Vagina (tissue), 2 donors: Measurements from ENCODE around the gene DNPEP. TPM values are rescaled to one million over a fixed set of nuclear protein-coding genes. Genes with fewer than 3 reads are reported as not detected.

Source experiments
- DNase-seq, 2 donors: peaks; one replicate each; pipeline ENCODE4 v3.0.0-alpha.2; 2017; ENCODE audit errors: extremely low spot score in 2 of 2
- H3K27ac ChIP-seq: fragments of 200-600 bp; sonication (generic); one replicate; pipeline ENCODE4 v1.5.1; 2019
- H3K27me3 ChIP-seq: fragments of 200-600 bp; sonication (generic); one replicate; pipeline ENCODE4 v1.5.1; 2019
- H3K36me3 ChIP-seq, 2 donors: fragments of 200-600 bp; sonication (generic); one replicate each; pipeline ENCODE4 v1.5.1; 2017 to 2019
- H3K4me1 ChIP-seq: fragments of 200-600 bp; sonication (generic); one replicate; pipeline ENCODE4 v1.5.1; 2019
- H3K4me3 ChIP-seq, 2 donors: fragments of 200-600 bp; sonication (generic); 1 replicate in 1 of 2; 2 replicates in 1 of 2; pipeline ENCODE4 v1.5.1; 2016 to 2019
- H3K9me3 ChIP-seq: fragments of 200-600 bp; sonication (generic); one replicate; pipeline ENCODE4 v1.5.1; 2019
- POLR2A ChIP-seq, 2 donors: fragments of 450-650 bp; IDR thresholded peaks; one replicate each; pipeline ENCODE4 v1.6.1; 2017; ENCODE audit warnings: antibody characterized with exemption in 2 of 2, mild to moderate bottlenecking in 2 of 2, moderate library complexity in 2 of 2
- POLR2AphosphoS5 ChIP-seq, 2 donors: sonication (generic); formaldehyde crosslinking; IDR thresholded peaks; one replicate each; pipeline ENCODE4 v1.9.0; 2017; ENCODE audit warnings: antibody characterized with exemption in 2 of 2, mild to moderate bottlenecking in 2 of 2, low read depth in 1 of 2; ENCODE audit not compliant: insufficient read depth in 1 of 2
- intact Hi-C: fragments of 100-400 bp; cut with DNase I; formaldehyde crosslinking; loops from one replicate; pipeline ENCODE4 v1.15.1; 2023
- total RNA-seq: library from RNA; depleted of rRNA; stranded (reverse); fragments of >200 nt; gene quantifications from one replicate; pipeline ENCODE4 v1.2.3, GENCODE V29; 2016
- TF ChIP-seq, protein P1 (sequence below), 3 experiments: fragments of 450-650 bp in 2 of 3; fragments of 200-600 bp in 1 of 3; sonication (generic) in 1 of 3; IDR thresholded peaks; one replicate each; pipeline ENCODE4 v1.5.1; 2017 to 2019; ENCODE audit warnings: antibody characterized with exemption in 3 of 3, mild to moderate bottlenecking in 2 of 3, moderate library complexity in 2 of 3

DNPEP gene
- total RNA-seq, 1 donor from 2014 or later: 62.9 TPM

DNA sequence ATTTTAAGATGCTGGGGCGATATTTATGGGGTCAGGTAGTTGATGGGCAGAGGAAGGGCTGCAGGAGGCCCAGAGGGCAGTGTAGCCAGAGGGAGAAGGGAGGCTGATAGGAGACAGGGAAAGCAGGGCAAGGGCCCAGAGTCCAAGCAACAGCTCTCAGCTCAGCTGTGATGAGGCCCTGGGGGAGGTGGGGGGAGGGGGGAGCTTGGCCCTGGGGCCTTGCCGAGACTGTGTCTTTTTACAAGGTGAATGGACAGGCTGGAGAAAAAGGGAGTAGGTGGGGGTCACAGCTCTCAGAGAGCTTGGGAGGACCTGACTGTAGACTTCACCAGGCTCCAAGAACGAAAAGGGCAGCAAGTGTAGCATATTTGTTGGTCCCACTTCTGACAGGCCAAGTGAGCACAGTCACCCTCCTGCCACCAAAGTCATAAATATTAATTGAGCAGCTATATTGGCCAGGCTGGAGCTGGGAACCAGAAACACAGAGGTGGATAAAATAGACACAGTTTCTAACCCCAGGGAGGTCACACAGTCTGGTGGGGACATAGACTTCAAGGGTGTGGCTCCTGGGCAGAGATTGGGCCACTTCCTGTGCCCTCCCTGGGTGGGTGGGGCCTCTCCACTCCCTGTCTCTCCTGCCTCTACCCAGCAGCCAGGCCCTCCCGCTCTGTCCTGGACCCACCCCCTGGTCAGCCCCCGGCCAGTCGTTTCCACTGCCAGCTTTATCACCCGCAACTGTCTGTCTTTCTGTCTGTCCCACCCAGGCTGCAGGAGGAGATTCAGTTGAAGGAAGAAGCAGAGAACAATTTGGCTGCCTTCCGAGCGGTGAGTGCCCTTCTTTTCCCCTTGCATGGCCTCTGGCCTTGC lies 31.9 kb upstream of the DNPEP start:
- Histone ChIP-seq H3K4me1 (peaks cover 22% of the 10 kb centered on the region), H3K9me3 (no peaks in the 10 kb centered on the region), H3K27ac (peak overlapping the region; percentile 66), H3K27me3 (no peaks in the 10 kb centered on the region), H3K4me3 (peak overlapping the region; percentile 46 to 53), H3K36me3 (no peaks in the 10 kb centered on the region)
- TF ChIP-seq POLR2AphosphoS5 (IDR thresholded peaks at IDR 0.05; ENCODE audit: insufficient read depth in 1 of 2, low read depth in 1 of 2) (no peak), POLR2A (IDR thresholded peaks at IDR 0.05) (no peak)
- TF ChIP-seq, protein P1, sequence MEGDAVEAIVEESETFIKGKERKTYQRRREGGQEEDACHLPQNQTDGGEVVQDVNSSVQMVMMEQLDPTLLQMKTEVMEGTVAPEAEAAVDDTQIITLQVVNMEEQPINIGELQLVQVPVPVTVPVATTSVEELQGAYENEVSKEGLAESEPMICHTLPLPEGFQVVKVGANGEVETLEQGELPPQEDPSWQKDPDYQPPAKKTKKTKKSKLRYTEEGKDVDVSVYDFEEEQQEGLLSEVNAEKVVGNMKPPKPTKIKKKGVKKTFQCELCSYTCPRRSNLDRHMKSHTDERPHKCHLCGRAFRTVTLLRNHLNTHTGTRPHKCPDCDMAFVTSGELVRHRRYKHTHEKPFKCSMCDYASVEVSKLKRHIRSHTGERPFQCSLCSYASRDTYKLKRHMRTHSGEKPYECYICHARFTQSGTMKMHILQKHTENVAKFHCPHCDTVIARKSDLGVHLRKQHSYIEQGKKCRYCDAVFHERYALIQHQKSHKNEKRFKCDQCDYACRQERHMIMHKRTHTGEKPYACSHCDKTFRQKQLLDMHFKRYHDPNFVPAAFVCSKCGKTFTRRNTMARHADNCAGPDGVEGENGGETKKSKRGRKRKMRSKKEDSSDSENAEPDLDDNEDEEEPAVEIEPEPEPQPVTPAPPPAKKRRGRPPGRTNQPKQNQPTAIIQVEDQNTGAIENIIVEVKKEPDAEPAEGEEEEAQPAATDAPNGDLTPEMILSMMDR (IDR thresholded peaks at IDR 0.05): no peak
- intact Hi-C loops: no loop called here
- DNase-seq: no peak

DNA sequence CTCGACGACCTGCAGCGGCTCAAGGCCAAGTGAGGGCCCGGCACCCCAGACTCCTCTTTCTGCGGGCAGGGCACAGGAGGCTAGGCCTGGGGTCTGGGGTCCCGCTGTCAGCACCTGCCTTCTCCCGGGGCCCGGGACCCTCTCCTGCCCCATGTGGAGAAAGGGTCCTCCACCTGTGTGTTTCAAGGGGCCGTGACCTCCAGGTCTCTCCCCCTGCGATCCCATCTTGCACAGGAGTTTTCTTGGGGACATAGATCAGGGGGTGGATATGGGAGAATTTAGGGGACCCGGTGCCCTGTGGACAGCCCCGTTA lies 31.3 kb upstream of the DNPEP start:
- peak overlapping the region; percentile 46 to 53 for H3K4me3 ChIP-seq
- peak in 1 of 2 donors; percentile 57 for TF ChIP-seq POLR2AphosphoS5 (IDR thresholded peaks at IDR 0.05; ENCODE audit: insufficient read depth in 1 of 2, low read depth in 1 of 2)
- TF ChIP-seq, protein P1 (IDR thresholded peaks at IDR 0.05): no peak
- no peak for TF ChIP-seq POLR2A (IDR thresholded peaks at IDR 0.05)
- no peaks in the 10 kb centered on the region for H3K9me3 ChIP-seq
- intact Hi-C loops: no loop called here
- H3K36me3 ChIP-seq: no peaks in the 10 kb centered on the region
- no peaks in the 10 kb centered on the region for H3K27me3 ChIP-seq
- H3K4me1 ChIP-seq: peaks cover 22% of the 10 kb centered on the region
- no peak for DNase-seq
- peak overlapping the region; percentile 66 for H3K27ac ChIP-seq

DNA sequence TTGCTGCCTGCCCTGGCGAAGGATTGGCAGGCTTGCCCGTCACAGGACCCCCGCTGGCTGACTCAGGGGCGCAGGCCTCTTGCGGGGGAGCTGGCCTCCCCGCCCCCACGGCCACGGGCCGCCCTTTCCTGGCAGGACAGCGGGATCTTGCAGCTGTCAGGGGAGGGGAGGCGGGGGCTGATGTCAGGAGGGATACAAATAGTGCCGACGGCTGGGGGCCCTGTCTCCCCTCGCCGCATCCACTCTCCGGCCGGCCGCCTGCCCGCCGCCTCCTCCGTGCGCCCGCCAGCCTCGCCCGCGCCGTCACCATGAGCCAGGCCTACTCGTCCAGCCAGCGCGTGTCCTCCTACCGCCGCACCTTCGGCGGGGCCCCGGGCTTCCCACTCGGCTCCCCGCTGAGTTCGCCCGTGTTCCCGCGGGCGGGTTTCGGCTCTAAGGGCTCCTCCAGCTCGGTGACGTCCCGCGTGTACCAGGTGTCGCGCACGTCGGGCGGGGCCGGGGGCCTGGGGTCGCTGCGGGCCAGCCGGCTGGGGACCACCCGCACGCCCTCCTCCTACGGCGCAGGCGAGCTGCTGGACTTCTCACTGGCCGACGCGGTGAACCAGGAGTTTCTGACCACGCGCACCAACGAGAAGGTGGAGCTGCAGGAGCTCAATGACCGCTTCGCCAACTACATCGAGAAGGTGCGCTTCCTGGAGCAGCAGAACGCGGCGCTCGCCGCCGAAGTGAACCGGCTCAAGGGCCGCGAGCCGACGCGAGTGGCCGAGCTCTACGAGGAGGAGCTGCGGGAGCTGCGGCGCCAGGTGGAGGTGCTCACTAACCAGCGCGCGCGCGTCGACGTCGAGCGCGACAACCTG lies 30.7 kb upstream of the DNPEP start, which contains the start of gene DES:
DES (plus strand) TSS at position 223 of the 857 bp plus-strand sequence; CDS start at position 309, 86 bp downstream.
- intact Hi-C loops: no loop called here
- peak in 1 of 2 donors; percentile 56 for TF ChIP-seq POLR2AphosphoS5 (IDR thresholded peaks at IDR 0.05; ENCODE audit: insufficient read depth in 1 of 2, low read depth in 1 of 2)
- TF ChIP-seq POLR2A (IDR thresholded peaks at IDR 0.05): peak in 1 of 2 donors; percentile 12
- TF ChIP-seq, protein P1 (IDR thresholded peaks at IDR 0.05): no peak
- no peaks in the 10 kb centered on the region for H3K9me3 ChIP-seq
- no peaks in the 10 kb centered on the region for H3K27me3 ChIP-seq
- H3K27ac ChIP-seq: peak within 1 kb of the TSS; percentile 66
- DNase-seq: no peak
- H3K4me3 ChIP-seq: peak within 1 kb of the TSS; percentile 46 to 53
- H3K4me1 ChIP-seq: peaks cover 22% of the 10 kb centered on the region
- H3K36me3 ChIP-seq: no peaks in the 10 kb centered on the region

DNA sequence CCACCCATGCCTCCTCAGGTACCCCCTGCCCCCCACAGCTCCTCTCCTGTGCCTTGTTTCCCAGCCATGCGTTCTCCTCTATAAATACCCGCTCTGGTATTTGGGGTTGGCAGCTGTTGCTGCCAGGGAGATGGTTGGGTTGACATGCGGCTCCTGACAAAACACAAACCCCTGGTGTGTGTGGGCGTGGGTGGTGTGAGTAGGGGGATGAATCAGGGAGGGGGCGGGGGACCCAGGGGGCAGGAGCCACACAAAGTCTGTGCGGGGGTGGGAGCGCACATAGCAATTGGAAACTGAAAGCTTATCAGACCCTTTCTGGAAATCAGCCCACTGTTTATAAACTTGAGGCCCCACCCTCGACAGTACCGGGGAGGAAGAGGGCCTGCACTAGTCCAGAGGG lies 29.7 kb upstream of the DNPEP start:
- no peaks in the 10 kb centered on the region for H3K9me3 ChIP-seq
- H3K4me1 ChIP-seq: peaks cover 22% of the 10 kb centered on the region
- H3K27me3 ChIP-seq: no peaks in the 10 kb centered on the region
- no peak for DNase-seq
- peak overlapping the region; percentile 66 for H3K27ac ChIP-seq
- H3K4me3 ChIP-seq: no peak overlapping the region
- intact Hi-C loops: no loop called here
- TF ChIP-seq POLR2A (IDR thresholded peaks at IDR 0.05): no peak
- no peak for TF ChIP-seq POLR2AphosphoS5 (IDR thresholded peaks at IDR 0.05; ENCODE audit: insufficient read depth in 1 of 2, low read depth in 1 of 2)
- TF ChIP-seq, protein P1 (IDR thresholded peaks at IDR 0.05): no peak
- H3K36me3 ChIP-seq: no peaks in the 10 kb centered on the region
